Measurements from ENCODE around the gene MSN.

The MSN gene

GRCh38 chrX:65712005-65712806 lies 44.8 kb downstream of the MSN start:
- H3K36me3 Mint-ChIP-seq (ENCODE audit: low read depth) = peaks cover 22% of the 10 kb centered on the region
- no peak overlapping the region for H3K27ac Mint-ChIP-seq
- intact Hi-C loops (cut with micrococcal nuclease) = no loop called here
- H3K27me3 Mint-ChIP-seq = no peaks in the 10 kb centered on the region
- H3K4me3 Mint-ChIP-seq = no peak overlapping the region
- H3K9me3 Mint-ChIP-seq = no peaks in the 10 kb centered on the region
- H3K4me1 Mint-ChIP-seq (ENCODE audit: low read depth) = peaks cover 35% of the 10 kb centered on the region

GRCh38 chrX:65718538-65718937 lies 51.1 kb downstream of the MSN start:
- no peak overlapping the region for H3K27ac Mint-ChIP-seq
- no peaks in the 10 kb centered on the region for H3K27me3 Mint-ChIP-seq
- H3K4me3 Mint-ChIP-seq = no peak overlapping the region
- peaks cover 40% of the 10 kb centered on the region for H3K4me1 Mint-ChIP-seq (ENCODE audit: low read depth)
- intact Hi-C loops (cut with micrococcal nuclease) = no loop called here
- no peaks in the 10 kb centered on the region for H3K9me3 Mint-ChIP-seq
- peaks cover 56% of the 10 kb centered on the region for H3K36me3 Mint-ChIP-seq (ENCODE audit: low read depth)

GRCh38 chrX:65720381-65720964 lies 53.0 kb downstream of the MSN start:
- Mint-ChIP-seq H3K27me3 (no peaks in the 10 kb centered on the region), H3K27ac (peak overlapping the region; percentile 42), H3K4me1 (ENCODE audit: low read depth) (peaks cover 55% of the 10 kb centered on the region), H3K9me3 (no peaks in the 10 kb centered on the region), H3K36me3 (ENCODE audit: low read depth) (peaks cover 70% of the 10 kb centered on the region), H3K4me3 (no peak overlapping the region)
- intact Hi-C loops (cut with micrococcal nuclease) = no loop called here

- intact Hi-C loops (cut with micrococcal nuclease) = no loop called here
- peaks cover 52% of the 10 kb centered on the region for H3K4me1 Mint-ChIP-seq (ENCODE audit: low read depth)
- H3K36me3 Mint-ChIP-seq (ENCODE audit: low read depth) = peaks cover 79% of the 10 kb centered on the region
- peak overlapping the region; percentile 58 for H3K27ac Mint-ChIP-seq
- H3K9me3 Mint-ChIP-seq = no peaks in the 10 kb centered on the region
- no peak overlapping the region for H3K4me3 Mint-ChIP-seq
- no peaks in the 10 kb centered on the region for H3K27me3 Mint-ChIP-seq
These were observed 56.3 kb downstream of the MSN start for GRCh38 chrX:65723706-65724105.

- no peaks in the 10 kb centered on the region for H3K9me3 Mint-ChIP-seq
- H3K27ac Mint-ChIP-seq = no peak overlapping the region
- peaks cover 83% of the 10 kb centered on the region for H3K36me3 Mint-ChIP-seq (ENCODE audit: low read depth)
- H3K27me3 Mint-ChIP-seq = no peaks in the 10 kb centered on the region
- intact Hi-C loops (cut with micrococcal nuclease) = no loop called here
- H3K4me3 Mint-ChIP-seq = no peak overlapping the region
- H3K4me1 Mint-ChIP-seq (ENCODE audit: low read depth) = peaks cover 40% of the 10 kb centered on the region
These were observed 59.3 kb downstream of the MSN start for GRCh38 chrX:65726715-65727114.

- intact Hi-C loops (cut with micrococcal nuclease) = no loop called here
- Mint-ChIP-seq H3K4me1 (ENCODE audit: low read depth) (no peaks in the 10 kb centered on the region), H3K4me3 (no peak overlapping the region), H3K9me3 (no peaks in the 10 kb centered on the region), H3K27me3 (no peaks in the 10 kb centered on the region), H3K36me3 (ENCODE audit: low read depth) (peaks cover 94% of the 10 kb centered on the region), H3K27ac (no peak overlapping the region)
These were observed 64.3 kb downstream of the MSN start for GRCh38 chrX:65731684-65732289.

- H3K9me3 Mint-ChIP-seq = no peaks in the 10 kb centered on the region
- peaks cover 71% of the 10 kb centered on the region for H3K36me3 Mint-ChIP-seq (ENCODE audit: low read depth)
- no peak overlapping the region for H3K27ac Mint-ChIP-seq
- H3K4me3 Mint-ChIP-seq = no peak overlapping the region
- intact Hi-C loops (cut with micrococcal nuclease) = no loop called here
- H3K27me3 Mint-ChIP-seq = no peaks in the 10 kb centered on the region
- peaks cover 27% of the 10 kb centered on the region for H3K4me1 Mint-ChIP-seq (ENCODE audit: low read depth)
These were observed 73.5 kb downstream of the MSN start for GRCh38 chrX:65740909-65741308.

- Mint-ChIP-seq H3K9me3 (no peaks in the 10 kb centered on the region), H3K36me3 (ENCODE audit: low read depth) (peaks cover 62% of the 10 kb centered on the region), H3K4me1 (ENCODE audit: low read depth) (peaks cover 27% of the 10 kb centered on the region), H3K27ac (no peak overlapping the region), H3K27me3 (no peaks in the 10 kb centered on the region), H3K4me3 (no peak overlapping the region)
- intact Hi-C loops (cut with micrococcal nuclease) = no loop called here
These were observed 74.4 kb downstream of the MSN start for GRCh38 chrX:65741823-65742222.

- intact Hi-C loops (cut with micrococcal nuclease) = loop anchor here (5.0 kb wide), 1 partner anchor 242 kb away; no protein-coding TSS in a partner anchor
- Mint-ChIP-seq H3K27ac (no peak overlapping the region), H3K36me3 (ENCODE audit: low read depth) (peaks cover 31% of the 10 kb centered on the region), H3K4me1 (ENCODE audit: low read depth) (peaks cover 18% of the 10 kb centered on the region), H3K27me3 (no peaks in the 10 kb centered on the region), H3K9me3 (no peaks in the 10 kb centered on the region), H3K4me3 (no peak overlapping the region)
These were observed 77.5 kb downstream of the MSN start for GRCh38 chrX:65744965-65745364.

- Mint-ChIP-seq H3K27ac (no peak overlapping the region), H3K36me3 (ENCODE audit: low read depth) (peaks cover 26% of the 10 kb centered on the region), H3K9me3 (no peaks in the 10 kb centered on the region), H3K4me1 (ENCODE audit: low read depth) (peaks cover 17% of the 10 kb centered on the region), H3K4me3 (no peak overlapping the region), H3K27me3 (no peaks in the 10 kb centered on the region)
- intact Hi-C loops (cut with micrococcal nuclease) = loop anchor here (5.0 kb wide), 1 partner anchor 242 kb away; no protein-coding TSS in a partner anchor
These were observed 78.0 kb downstream of the MSN start for GRCh38 chrX:65745427-65745826.

- no peak overlapping the region for H3K4me3 Mint-ChIP-seq
- H3K4me1 Mint-ChIP-seq (ENCODE audit: low read depth) = peaks cover 22% of the 10 kb centered on the region
These were observed 78.5 kb downstream of the MSN start for GRCh38 chrX:65745992-65746391.

GRCh38 chrX:65750674-65751469 lies 83.4 kb downstream of the MSN start:
- Mint-ChIP-seq H3K9me3 (no peaks in the 10 kb centered on the region), H3K4me1 (ENCODE audit: low read depth) (peaks cover 16% of the 10 kb centered on the region), H3K27ac (peak overlapping the region; percentile 34), H3K4me3 (no peak overlapping the region), H3K27me3 (peaks cover 1% of the 10 kb centered on the region), H3K36me3 (ENCODE audit: low read depth) (no peaks in the 10 kb centered on the region)
- intact Hi-C loops (cut with micrococcal nuclease) = no loop called here

More at GRCh38 chrX:65745992-65746391, 78.5 kb downstream of the MSN start:
- H3K36me3 Mint-ChIP-seq (ENCODE audit: low read depth) = peaks cover 20% of the 10 kb centered on the region
- H3K27ac Mint-ChIP-seq = no peak overlapping the region
- no peaks in the 10 kb centered on the region for H3K9me3 Mint-ChIP-seq
- H3K27me3 Mint-ChIP-seq = peaks cover under 1% of the 10 kb centered on the region
- intact Hi-C loops (cut with micrococcal nuclease) = loop anchor here (5.0 kb wide), 1 partner anchor 241 kb away; no protein-coding TSS in a partner anchor

- intact Hi-C loops (cut with micrococcal nuclease) = no loop called here
- Mint-ChIP-seq H3K27me3 (peaks cover 1% of the 10 kb centered on the region), H3K9me3 (no peaks in the 10 kb centered on the region), H3K4me3 (no peak overlapping the region), H3K36me3 (ENCODE audit: low read depth) (no peaks in the 10 kb centered on the region), H3K4me1 (ENCODE audit: low read depth) (peaks cover 16% of the 10 kb centered on the region), H3K27ac (peak overlapping the region; percentile 34)
These were observed 84.1 kb downstream of the MSN start for GRCh38 chrX:65751519-65751918.

Measured in dendritic cell treated with granulocyte-macrophage colony-stimulating factor and Interleukin-4, amounts not matched to agents 40 ng/mL and 50 ng/mL, for 4 days (primary cell).